ENCODE data around the gene PLAAT4.
"Not testable (repeated sequence)": the region's sequence is repeated elsewhere in the genome, so short reads cannot be mapped to it uniquely, and the experiment has no call there.

PLAAT4 gene

GRCh38 chr11:63517156-63517555 lies 19.5 kb upstream of the PLAAT4 start:
- DNase-seq (ENCODE audit: extremely low spot score): no peak
- ChIA-PET POLR2A (no interaction called here), CTCF (interaction anchor here (1.9 to 2.3 kb wide), 2 partner anchors 15 to 38 kb away, joined by 6 to 8 read pairs; no protein-coding TSS in a partner anchor)
- TF ChIP-seq, protein P1, sequence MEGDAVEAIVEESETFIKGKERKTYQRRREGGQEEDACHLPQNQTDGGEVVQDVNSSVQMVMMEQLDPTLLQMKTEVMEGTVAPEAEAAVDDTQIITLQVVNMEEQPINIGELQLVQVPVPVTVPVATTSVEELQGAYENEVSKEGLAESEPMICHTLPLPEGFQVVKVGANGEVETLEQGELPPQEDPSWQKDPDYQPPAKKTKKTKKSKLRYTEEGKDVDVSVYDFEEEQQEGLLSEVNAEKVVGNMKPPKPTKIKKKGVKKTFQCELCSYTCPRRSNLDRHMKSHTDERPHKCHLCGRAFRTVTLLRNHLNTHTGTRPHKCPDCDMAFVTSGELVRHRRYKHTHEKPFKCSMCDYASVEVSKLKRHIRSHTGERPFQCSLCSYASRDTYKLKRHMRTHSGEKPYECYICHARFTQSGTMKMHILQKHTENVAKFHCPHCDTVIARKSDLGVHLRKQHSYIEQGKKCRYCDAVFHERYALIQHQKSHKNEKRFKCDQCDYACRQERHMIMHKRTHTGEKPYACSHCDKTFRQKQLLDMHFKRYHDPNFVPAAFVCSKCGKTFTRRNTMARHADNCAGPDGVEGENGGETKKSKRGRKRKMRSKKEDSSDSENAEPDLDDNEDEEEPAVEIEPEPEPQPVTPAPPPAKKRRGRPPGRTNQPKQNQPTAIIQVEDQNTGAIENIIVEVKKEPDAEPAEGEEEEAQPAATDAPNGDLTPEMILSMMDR (IDR thresholded peaks at IDR 0.05; ENCODE audit: control extremely low read depth, extremely low read depth, low read depth, missing control alignments): no peak

- ChIA-PET CTCF (no interaction called here), POLR2A (no interaction called here)
- no peak for DNase-seq (ENCODE audit: extremely low spot score)
- TF ChIP-seq, protein P1 (IDR thresholded peaks at IDR 0.05; ENCODE audit: control extremely low read depth, extremely low read depth, low read depth, missing control alignments): no peak
Measured at GRCh38 chr11:63518548-63518947, 18.1 kb upstream of the PLAAT4 start.

DNA sequence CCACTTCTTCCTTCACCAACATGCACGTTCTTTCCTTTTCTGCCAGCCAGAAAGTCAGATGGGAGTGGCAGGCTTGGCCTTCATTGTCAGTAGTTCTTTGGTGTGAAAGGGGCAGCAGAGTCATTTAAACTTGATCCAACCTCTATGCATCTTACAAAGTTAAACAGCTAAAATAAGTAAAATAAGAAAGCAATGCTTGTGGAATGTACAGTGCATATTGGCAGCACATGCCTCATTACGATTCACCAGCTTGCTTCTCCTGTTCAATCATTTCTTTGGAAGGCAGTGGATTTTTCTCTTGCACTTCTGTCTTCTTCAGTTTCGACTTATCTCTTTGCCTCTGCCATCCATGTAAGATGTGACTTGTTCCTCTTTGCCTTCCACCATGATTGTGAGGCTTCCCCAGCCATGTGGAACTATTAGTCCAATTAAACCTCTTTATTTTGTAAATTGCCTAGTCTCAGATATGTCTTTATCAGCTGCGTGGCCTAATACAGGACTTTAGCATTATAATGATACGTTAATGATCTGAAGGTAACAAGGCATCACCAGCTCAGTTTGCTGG lies 15.9 kb upstream of the PLAAT4 start:
- POLR2A ChIA-PET: no interaction called here

GRCh38 chr11:63521896-63522295 lies 14.7 kb upstream of the PLAAT4 start:
- POLR2A ChIA-PET: no interaction called here
- CTCF ChIA-PET: interaction anchor here (1.2 kb wide), 1 partner anchor 43 kb away, joined by 4 read pairs; no protein-coding TSS in a partner anchor

More for the DNA sequence above, 15.9 kb upstream of the PLAAT4 start:
- no peak for DNase-seq (ENCODE audit: extremely low spot score)
- CTCF ChIA-PET: interaction anchor here (1.2 to 1.3 kb wide), 4 partner anchors 10 to 41 kb away, joined by 3 to 4 read pairs (median 3); no protein-coding TSS in a partner anchor
- TF ChIP-seq, protein P1 (IDR thresholded peaks at IDR 0.05; ENCODE audit: control extremely low read depth, extremely low read depth, low read depth, missing control alignments): no peak

GRCh38 chr11:63523151-63523550 lies 13.5 kb upstream of the PLAAT4 start:
- ChIA-PET CTCF (interaction anchor here (1.5 to 2.1 kb wide), 2 partner anchors 44 to 148 kb away, joined by 3 to 7 read pairs; partner anchors contain the start of gene ATL3), POLR2A (no interaction called here)
- TF ChIP-seq, protein P1 (IDR thresholded peaks at IDR 0.05; ENCODE audit: control extremely low read depth, extremely low read depth, low read depth, missing control alignments): no peak
- DNase-seq (ENCODE audit: extremely low spot score): no peak

More at GRCh38 chr11:63521896-63522295, 14.7 kb upstream of the PLAAT4 start:
- TF ChIP-seq, protein P1 (IDR thresholded peaks at IDR 0.05; ENCODE audit: control extremely low read depth, extremely low read depth, low read depth, missing control alignments): no peak
- no peak for DNase-seq (ENCODE audit: extremely low spot score)

DNA sequence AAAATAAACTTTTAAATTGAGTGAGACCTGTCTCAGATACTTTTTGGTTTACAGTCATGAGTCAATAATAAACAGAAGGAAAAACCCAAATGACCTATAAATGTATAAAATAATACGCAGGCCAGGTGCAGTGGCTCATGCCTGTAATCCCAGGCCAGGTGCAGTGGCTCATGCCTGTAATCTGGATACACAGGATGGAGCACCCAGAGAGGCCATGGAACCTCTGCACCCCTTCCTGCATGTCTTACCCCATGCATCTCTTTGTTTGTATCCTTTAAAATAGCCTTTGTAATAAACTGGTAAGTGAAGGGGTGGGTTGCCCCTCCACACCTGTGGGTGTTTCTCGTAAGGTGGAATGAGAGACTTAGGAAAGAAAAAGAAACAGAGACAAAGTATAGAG lies 8.9 kb upstream of the PLAAT4 start:
- TF ChIP-seq, protein P1 (IDR thresholded peaks at IDR 0.05; ENCODE audit: control extremely low read depth, extremely low read depth, low read depth, missing control alignments): no peak
- CTCF ChIA-PET: no interaction called here
- DNase-seq (ENCODE audit: extremely low spot score): no peak
- POLR2A ChIA-PET: no interaction called here

DNA sequence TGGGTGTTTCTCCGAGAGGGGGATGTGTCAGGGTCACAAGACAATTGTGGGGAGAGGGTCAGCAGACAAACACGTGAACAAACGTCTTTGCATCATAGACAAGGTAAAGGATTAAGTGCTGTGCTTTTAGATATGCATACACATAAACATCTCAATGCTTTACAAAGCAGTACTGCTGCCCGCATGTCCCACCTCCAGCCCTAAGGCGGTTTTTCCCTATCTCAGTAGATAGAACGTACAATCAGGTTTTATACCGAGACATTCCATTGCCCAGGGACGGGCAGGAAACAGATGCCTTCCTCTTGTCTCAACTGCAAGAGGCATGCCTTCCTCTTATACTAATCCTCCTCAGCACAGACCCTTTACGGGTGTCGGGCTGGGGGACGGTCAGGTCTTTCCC lies 8.5 kb upstream of the PLAAT4 start:
- POLR2A ChIA-PET; CTCF ChIA-PET; DNase-seq (ENCODE audit: extremely low spot score): not testable (repeated sequence)

- DNase-seq (ENCODE audit: extremely low spot score); POLR2A ChIA-PET: not testable (repeated sequence)
- CTCF ChIA-PET: interaction anchor here (1.0 to 1.5 kb wide), 3 partner anchors 21 to 109 kb away, joined by 3 to 6 read pairs (median 3); no protein-coding TSS in a partner anchor
Measured at GRCh38 chr11:63528729-63529278, 7.8 kb upstream of the PLAAT4 start.

DNA sequence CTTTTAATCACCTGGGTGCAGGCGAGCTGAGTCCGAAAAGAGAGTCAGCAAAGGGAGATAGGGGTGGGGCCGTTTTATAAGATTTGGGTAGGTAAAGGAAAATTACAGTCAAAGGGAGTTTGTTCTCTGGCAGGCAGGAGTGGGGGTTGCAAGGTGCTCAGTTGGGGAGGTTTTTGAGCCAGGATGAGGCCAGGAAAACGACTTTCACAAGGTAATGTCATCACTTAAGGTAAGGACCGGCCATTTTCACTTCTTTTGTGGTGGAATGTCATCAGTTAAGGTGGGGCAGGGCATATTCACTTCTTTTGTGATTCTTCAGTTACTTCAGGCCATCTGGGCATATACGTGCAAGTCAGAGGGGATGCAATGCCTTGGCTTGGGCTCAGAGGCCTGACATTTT lies 7.2 kb upstream of the PLAAT4 start:
- POLR2A ChIA-PET: not testable (repeated sequence)
- CTCF ChIA-PET: interaction anchor here (1.0 to 1.5 kb wide), 4 partner anchors 9 to 109 kb away, joined by 3 to 6 read pairs (median 3); no protein-coding TSS in a partner anchor

More for the DNA sequence above, 7.2 kb upstream of the PLAAT4 start:
- not testable (repeated sequence) for DNase-seq (ENCODE audit: extremely low spot score)
